ENCODE results near the gene REP15. TPM values are rescaled to one million over a fixed set of nuclear protein-coding genes. Genes with fewer than 3 reads are reported as not detected.

Gene REP15
- total RNA-seq, 1 experiment from 2014 or later, result not detected

- Histone ChIP-seq H3K4me2 (ENCODE audit: low read depth, low read length, poor library complexity, severe bottlenecking) (no peak overlapping the region), H3K9me2 (replicated peaks; ENCODE audit: insufficient read depth, low read length) (no peaks in the 10 kb centered on the region), H3K79me2 (ENCODE audit: low read length) (no peaks in the 10 kb centered on the region), H2AFZ (ENCODE audit: low read length) (no peak overlapping the region), H3K4me3 (ENCODE audit: low read length) (no peak overlapping the region), H3K36me3 (ENCODE audit: insufficient read depth, low read length) (no peaks in the 10 kb centered on the region), H3K4me1 (ENCODE audit: low read length) (peaks cover 3% of the 10 kb centered on the region; the same call in 1 of the 2 replicates), H4K20me1 (ENCODE audit: insufficient read depth, low read depth, low read length) (no peaks in the 10 kb centered on the region), H3K27me3 (ENCODE audit: low read length) (no peaks in the 10 kb centered on the region), H3K27ac (ENCODE audit: low read length) (no peak overlapping the region), H3K9me3 (ENCODE audit: low read length) (no peaks in the 10 kb centered on the region), H3K9ac (ENCODE audit: low read length) (no peak overlapping the region)
- no peak for DNase-seq
Observed at GRCh38 chr12:27666510-27666909, 29.7 kb upstream of the REP15 start.

DNA sequence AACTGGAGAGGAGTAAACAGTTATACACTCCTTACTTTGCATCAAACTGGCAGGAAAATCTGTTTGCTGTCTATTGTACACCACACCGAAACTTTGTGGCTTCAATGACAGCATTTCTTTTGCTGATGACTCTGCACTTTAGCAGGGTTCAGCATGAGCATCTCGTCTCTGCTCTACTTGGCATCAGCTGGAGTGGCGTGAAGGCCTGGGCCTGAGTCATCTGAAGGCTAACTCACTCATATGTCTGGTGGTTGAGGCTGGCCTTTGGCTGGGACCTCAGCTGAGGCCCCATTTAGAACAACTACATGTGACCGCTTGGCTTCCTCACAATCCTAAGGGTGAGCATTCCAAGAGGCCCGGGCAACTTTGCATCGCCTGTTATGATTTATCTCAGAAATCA lies 28.7 kb upstream of the REP15 start:
- Histone ChIP-seq H3K79me2 (ENCODE audit: low read length) (no peaks in the 10 kb centered on the region), H3K4me1 (ENCODE audit: low read length) (no peaks in the 10 kb centered on the region), H4K20me1 (ENCODE audit: insufficient read depth, low read depth, low read length) (no peaks in the 10 kb centered on the region), H3K27ac (ENCODE audit: low read length) (no peak overlapping the region), H3K4me2 (ENCODE audit: low read depth, low read length, poor library complexity, severe bottlenecking) (no peak overlapping the region), H3K9me2 (replicated peaks; ENCODE audit: insufficient read depth, low read length) (no peaks in the 10 kb centered on the region), H3K9me3 (ENCODE audit: low read length) (no peaks in the 10 kb centered on the region), H3K9ac (ENCODE audit: low read length) (no peak overlapping the region), H3K27me3 (ENCODE audit: low read length) (no peaks in the 10 kb centered on the region), H2AFZ (ENCODE audit: low read length) (no peak overlapping the region), H3K4me3 (ENCODE audit: low read length) (no peak overlapping the region), H3K36me3 (ENCODE audit: insufficient read depth, low read length) (no peaks in the 10 kb centered on the region)
- DNase-seq, result no peak

- no peaks in the 10 kb centered on the region for H3K79me2 ChIP-seq (ENCODE audit: low read length)
- no peak overlapping the region for H3K9ac ChIP-seq (ENCODE audit: low read length)
- H3K27ac ChIP-seq (ENCODE audit: low read length), result no peak overlapping the region
- H3K4me3 ChIP-seq (ENCODE audit: low read length), result no peak overlapping the region
- no peak overlapping the region for H2AFZ ChIP-seq (ENCODE audit: low read length)
- H3K9me2 ChIP-seq (replicated peaks; ENCODE audit: insufficient read depth, low read length), result no peaks in the 10 kb centered on the region
- no peaks in the 10 kb centered on the region for H3K36me3 ChIP-seq (ENCODE audit: insufficient read depth, low read length)
- no peaks in the 10 kb centered on the region for H3K9me3 ChIP-seq (ENCODE audit: low read length)
- no peaks in the 10 kb centered on the region for H4K20me1 ChIP-seq (ENCODE audit: insufficient read depth, low read depth, low read length)
- no peaks in the 10 kb centered on the region for H3K4me1 ChIP-seq (ENCODE audit: low read length)
- DNase-seq, result no peak
- H3K4me2 ChIP-seq (ENCODE audit: low read depth, low read length, poor library complexity, severe bottlenecking), result no peak overlapping the region
- H3K27me3 ChIP-seq (ENCODE audit: low read length), result no peaks in the 10 kb centered on the region
Observed at GRCh38 chr12:27672051-27672450, 24.2 kb upstream of the REP15 start.

- H3K27me3 ChIP-seq (ENCODE audit: low read length), result no peaks in the 10 kb centered on the region
- no peak overlapping the region for H3K9ac ChIP-seq (ENCODE audit: low read length)
- H3K27ac ChIP-seq (ENCODE audit: low read length), result no peak overlapping the region
- no peak for DNase-seq
- H3K9me3 ChIP-seq (ENCODE audit: low read length), result no peaks in the 10 kb centered on the region
- no peak overlapping the region for H3K4me3 ChIP-seq (ENCODE audit: low read length)
- H3K36me3 ChIP-seq (ENCODE audit: insufficient read depth, low read length), result no peaks in the 10 kb centered on the region
- no peaks in the 10 kb centered on the region for H3K9me2 ChIP-seq (replicated peaks; ENCODE audit: insufficient read depth, low read length)
- H3K4me2 ChIP-seq (ENCODE audit: low read depth, low read length, poor library complexity, severe bottlenecking), result no peak overlapping the region
- H3K4me1 ChIP-seq (ENCODE audit: low read length), result no peaks in the 10 kb centered on the region
- no peaks in the 10 kb centered on the region for H3K79me2 ChIP-seq (ENCODE audit: low read length)
- no peak overlapping the region for H2AFZ ChIP-seq (ENCODE audit: low read length)
- H4K20me1 ChIP-seq (ENCODE audit: insufficient read depth, low read depth, low read length), result no peaks in the 10 kb centered on the region
Observed at GRCh38 chr12:27672643-27673042, 23.6 kb upstream of the REP15 start.

GRCh38 chr12:27673101-27673718 lies 23.0 kb upstream of the REP15 start:
- Histone ChIP-seq H3K36me3 (ENCODE audit: insufficient read depth, low read length) (no peaks in the 10 kb centered on the region), H2AFZ (ENCODE audit: low read length) (no peak overlapping the region), H4K20me1 (ENCODE audit: insufficient read depth, low read depth, low read length) (no peaks in the 10 kb centered on the region), H3K4me3 (ENCODE audit: low read length) (no peak overlapping the region), H3K4me1 (ENCODE audit: low read length) (no peaks in the 10 kb centered on the region), H3K9ac (ENCODE audit: low read length) (no peak overlapping the region), H3K79me2 (ENCODE audit: low read length) (no peaks in the 10 kb centered on the region), H3K27ac (ENCODE audit: low read length) (no peak overlapping the region), H3K4me2 (ENCODE audit: low read depth, low read length, poor library complexity, severe bottlenecking) (no peak overlapping the region), H3K27me3 (ENCODE audit: low read length) (no peaks in the 10 kb centered on the region), H3K9me3 (ENCODE audit: low read length) (no peaks in the 10 kb centered on the region), H3K9me2 (replicated peaks; ENCODE audit: insufficient read depth, low read length) (no peaks in the 10 kb centered on the region)
- no peak for DNase-seq

GRCh38 chr12:27674989-27675388 lies 21.3 kb upstream of the REP15 start:
- H3K27me3 ChIP-seq (ENCODE audit: low read length), result no peaks in the 10 kb centered on the region
- H3K36me3 ChIP-seq (ENCODE audit: insufficient read depth, low read length), result no peaks in the 10 kb centered on the region
- no peaks in the 10 kb centered on the region for H3K9me2 ChIP-seq (replicated peaks; ENCODE audit: insufficient read depth, low read length)
- no peak overlapping the region for H2AFZ ChIP-seq (ENCODE audit: low read length)
- H3K9me3 ChIP-seq (ENCODE audit: low read length), result no peaks in the 10 kb centered on the region
- no peaks in the 10 kb centered on the region for H3K79me2 ChIP-seq (ENCODE audit: low read length)
- H3K4me3 ChIP-seq (ENCODE audit: low read length), result no peak overlapping the region
- H3K27ac ChIP-seq (ENCODE audit: low read length), result no peak overlapping the region
- H3K9ac ChIP-seq (ENCODE audit: low read length), result no peak overlapping the region
- DNase-seq, result no peak
- no peaks in the 10 kb centered on the region for H3K4me1 ChIP-seq (ENCODE audit: low read length)
- no peaks in the 10 kb centered on the region for H4K20me1 ChIP-seq (ENCODE audit: insufficient read depth, low read depth, low read length)
- H3K4me2 ChIP-seq (ENCODE audit: low read depth, low read length, poor library complexity, severe bottlenecking), result no peak overlapping the region

- no peak overlapping the region for H3K4me3 ChIP-seq (ENCODE audit: low read length)
- H3K4me2 ChIP-seq (ENCODE audit: low read depth, low read length, poor library complexity, severe bottlenecking), result no peak overlapping the region
- H4K20me1 ChIP-seq (ENCODE audit: insufficient read depth, low read depth, low read length), result no peaks in the 10 kb centered on the region
- H3K9me2 ChIP-seq (replicated peaks; ENCODE audit: insufficient read depth, low read length), result no peaks in the 10 kb centered on the region
- H3K9me3 ChIP-seq (ENCODE audit: low read length), result no peaks in the 10 kb centered on the region
- H2AFZ ChIP-seq (ENCODE audit: low read length), result no peak overlapping the region
- no peak overlapping the region for H3K27ac ChIP-seq (ENCODE audit: low read length)
- H3K4me1 ChIP-seq (ENCODE audit: low read length), result no peaks in the 10 kb centered on the region
- no peaks in the 10 kb centered on the region for H3K79me2 ChIP-seq (ENCODE audit: low read length)
- no peaks in the 10 kb centered on the region for H3K27me3 ChIP-seq (ENCODE audit: low read length)
- no peaks in the 10 kb centered on the region for H3K36me3 ChIP-seq (ENCODE audit: insufficient read depth, low read length)
- no peak overlapping the region for H3K9ac ChIP-seq (ENCODE audit: low read length)
- no peak for DNase-seq
Observed at GRCh38 chr12:27680619-27681018, 15.6 kb upstream of the REP15 start.

- H3K9ac ChIP-seq (ENCODE audit: low read length), result no peak overlapping the region
- no peak for DNase-seq
- no peaks in the 10 kb centered on the region for H3K79me2 ChIP-seq (ENCODE audit: low read length)
- H3K4me2 ChIP-seq (ENCODE audit: low read depth, low read length, poor library complexity, severe bottlenecking), result no peak overlapping the region
- H4K20me1 ChIP-seq (ENCODE audit: insufficient read depth, low read depth, low read length), result no peaks in the 10 kb centered on the region
- H3K9me3 ChIP-seq (ENCODE audit: low read length), result no peaks in the 10 kb centered on the region
- no peak overlapping the region for H2AFZ ChIP-seq (ENCODE audit: low read length)
- H3K27ac ChIP-seq (ENCODE audit: low read length), result no peak overlapping the region
- H3K4me3 ChIP-seq (ENCODE audit: low read length), result no peak overlapping the region
- no peaks in the 10 kb centered on the region for H3K9me2 ChIP-seq (replicated peaks; ENCODE audit: insufficient read depth, low read length)
- no peaks in the 10 kb centered on the region for H3K4me1 ChIP-seq (ENCODE audit: low read length)
- no peaks in the 10 kb centered on the region for H3K36me3 ChIP-seq (ENCODE audit: insufficient read depth, low read length)
- H3K27me3 ChIP-seq (ENCODE audit: low read length), result no peaks in the 10 kb centered on the region
Observed at GRCh38 chr12:27682534-27682933, 13.7 kb upstream of the REP15 start.

DNA sequence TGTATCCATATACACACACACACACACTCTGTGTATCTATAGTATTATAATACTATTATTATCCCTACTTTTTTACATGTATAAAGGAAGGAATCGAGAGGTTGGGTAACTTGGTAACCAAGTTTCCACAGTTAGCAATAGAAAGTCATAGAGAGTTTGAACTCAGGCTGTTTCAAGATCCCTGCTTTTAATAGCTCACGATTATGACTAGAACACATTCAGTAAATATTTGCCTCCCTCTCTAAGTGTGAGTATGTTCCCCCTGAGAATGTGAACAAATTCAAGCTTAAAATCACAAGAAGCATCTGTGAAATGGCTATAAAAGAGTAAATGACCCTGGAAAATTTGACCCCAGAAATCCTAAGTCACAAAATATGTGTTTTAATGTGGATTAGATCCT lies 11.0 kb upstream of the REP15 start:
- Histone ChIP-seq H3K9me3 (ENCODE audit: low read length) (no peaks in the 10 kb centered on the region), H3K9ac (ENCODE audit: low read length) (no peak overlapping the region), H3K4me2 (ENCODE audit: low read depth, low read length, poor library complexity, severe bottlenecking) (no peak overlapping the region), H3K9me2 (replicated peaks; ENCODE audit: insufficient read depth, low read length) (no peaks in the 10 kb centered on the region), H3K27me3 (ENCODE audit: low read length) (no peaks in the 10 kb centered on the region), H3K4me1 (ENCODE audit: low read length) (no peaks in the 10 kb centered on the region), H3K36me3 (ENCODE audit: insufficient read depth, low read length) (no peaks in the 10 kb centered on the region), H3K79me2 (ENCODE audit: low read length) (no peaks in the 10 kb centered on the region), H3K4me3 (ENCODE audit: low read length) (no peak overlapping the region), H4K20me1 (ENCODE audit: insufficient read depth, low read depth, low read length) (no peaks in the 10 kb centered on the region), H3K27ac (ENCODE audit: low read length) (no peak overlapping the region), H2AFZ (ENCODE audit: low read length) (no peak overlapping the region)
- no peak for DNase-seq
